GM12891 (cell line): ENCODE data around the gene ITM2C.

Experiments used
- POLR2A ChIP-seq: IDR thresholded peaks from 2 replicates; pipeline ENCODE4 v1.6.1; 2011; ENCODE audit warnings: low read depth, low read length, control low read depth
- POLR2AphosphoS5 ChIP-seq: IDR thresholded peaks from 2 replicates; pipeline ENCODE4 v1.6.1; 2011; ENCODE audit warnings: low read depth, low read length, control low read depth
- TAF1 ChIP-seq: IDR thresholded peaks from 2 replicates; pipeline ENCODE4 v1.6.1; 2011; ENCODE audit warnings: low read depth, low read length, control low read depth

- TF ChIP-seq POLR2AphosphoS5 = no peak
- no peak for TF ChIP-seq POLR2A
- TF ChIP-seq TAF1 = no peak
Observed at GRCh38 chr2:230919240-230919639, 54.5 kb downstream of the ITM2C start.
